Activated CD8-positive, alpha-beta memory T cell treated with anti-CD3 and anti-CD28 coated beads for 1 hour (primary cell): ENCODE results near the gene PRLR.
"Not testable (repeated sequence)": the region's sequence is repeated elsewhere in the genome, so short reads cannot be mapped to it uniquely, and the experiment has no call there.

ENCODE experiments used
- DNase-seq, 2 donors: peaks; one replicate each; pipeline ENCODE4 v3.0.0-alpha.2; 2020; ENCODE audit warnings: low read depth in 1 of 2; ENCODE audit errors: extremely low read depth in 1 of 2

The PRLR gene

DNA sequence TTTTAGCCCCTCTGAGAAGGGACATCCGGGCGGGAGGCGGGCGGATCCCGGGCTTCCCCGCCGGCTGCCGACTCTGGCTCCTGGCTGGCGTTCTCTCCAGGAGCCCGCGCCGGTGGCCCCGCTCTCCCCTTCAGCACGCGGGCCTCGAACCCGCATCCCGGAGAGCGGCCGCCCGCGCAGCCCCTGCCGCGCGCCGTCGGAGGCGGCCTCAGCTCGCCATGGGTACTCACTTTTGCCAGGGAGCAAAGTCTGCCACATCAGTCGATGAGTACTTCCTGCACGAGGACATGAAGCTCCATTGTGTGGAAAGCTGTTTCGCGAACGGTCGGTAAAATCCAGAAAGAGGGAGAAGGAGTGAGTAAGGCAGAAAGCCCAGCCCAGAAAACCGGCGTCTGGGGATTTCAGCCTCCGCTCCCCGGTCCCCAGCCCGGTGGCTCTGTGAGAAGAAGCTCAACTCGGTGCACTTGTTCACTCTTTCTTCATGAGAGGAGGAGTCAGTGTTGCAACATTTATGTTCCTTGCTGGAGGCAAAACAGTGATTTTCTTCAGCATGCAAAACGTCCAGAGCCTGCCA, at the start of gene PRLR:
Gene PRLR, minus strand, starts transcription at position 450 of the 574 bp plus-strand sequence. CDS start 140,867 bp downstream, outside the sequence.
- DNase-seq = no peak

DNA sequence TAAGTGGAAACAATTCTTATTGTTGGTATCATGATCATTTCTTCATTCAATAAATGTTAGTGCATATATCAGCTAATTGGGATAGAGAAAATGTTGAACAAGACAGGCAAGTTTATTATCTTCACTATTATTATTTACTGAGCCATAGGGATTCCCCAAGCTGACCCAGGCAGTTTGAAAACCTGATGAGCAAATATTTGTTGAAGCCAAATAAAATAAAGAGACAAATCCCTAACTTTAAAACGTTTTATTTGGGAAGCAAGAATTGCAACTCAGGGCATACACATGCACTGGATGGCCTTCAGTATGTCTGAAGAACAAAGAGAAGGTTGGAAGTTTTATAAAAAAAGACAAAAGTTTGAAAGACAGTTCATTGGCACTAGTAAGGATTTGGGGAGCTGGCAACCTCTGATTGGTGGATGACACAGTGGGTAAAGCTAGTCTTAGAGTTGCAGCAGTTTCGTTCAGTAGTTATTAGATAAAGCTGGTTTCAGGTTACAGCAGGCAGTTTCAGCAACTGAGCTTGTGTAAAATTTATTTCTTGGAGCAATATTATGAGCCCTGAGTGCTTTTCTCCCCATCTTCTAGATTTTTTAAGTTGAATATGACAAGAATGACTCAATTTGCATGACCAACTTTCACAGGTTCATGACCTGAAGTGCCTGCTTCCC, 44.7 kb upstream of the PRLR start:
- no peak for DNase-seq

DNA sequence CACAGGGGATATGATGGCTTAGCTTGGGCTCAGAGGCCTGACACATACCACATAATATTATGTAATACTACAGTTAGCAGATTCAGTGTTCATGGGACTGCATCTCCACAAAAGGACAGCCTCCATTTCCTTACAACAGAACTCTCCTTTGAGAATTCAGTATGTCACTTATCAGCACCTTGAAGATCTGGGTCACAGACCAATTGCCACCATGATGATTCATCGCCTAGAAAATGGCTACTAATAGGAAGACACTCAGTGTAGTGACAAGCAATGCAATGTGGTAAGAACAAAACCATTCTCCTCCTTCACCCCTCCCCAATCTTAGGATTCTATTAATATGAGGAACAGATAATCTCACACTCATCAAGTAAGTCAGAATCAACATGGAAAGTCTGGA, 38.7 kb upstream of the PRLR start:
- no peak for DNase-seq

- DNase-seq = no peak
Measured at GRCh38 chr5:35266276-35266675, 36.0 kb upstream of the PRLR start.

- DNase-seq = no peak
Measured at GRCh38 chr5:35264509-35264908, 34.2 kb upstream of the PRLR start.

- DNase-seq = no peak
Measured at GRCh38 chr5:35263266-35263877, 33.1 kb upstream of the PRLR start.

DNA sequence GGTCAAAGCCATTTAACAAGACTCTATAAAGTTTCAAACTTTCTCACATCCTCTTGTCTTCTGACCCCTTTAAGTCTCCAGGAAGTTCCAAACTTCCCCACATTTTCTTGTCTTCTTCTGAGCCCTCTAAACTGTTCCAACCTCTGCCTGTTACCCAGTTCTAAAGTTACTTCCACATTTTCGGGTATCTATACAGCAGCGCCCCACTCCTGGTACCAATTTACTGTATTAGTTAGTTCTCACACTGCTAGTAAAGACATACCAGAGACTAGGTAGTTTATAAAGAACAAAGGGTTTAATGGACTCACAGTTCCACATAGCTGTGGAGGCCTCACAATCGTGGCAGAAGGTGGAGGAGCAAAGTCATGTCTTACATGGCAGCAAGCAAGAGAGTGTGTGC, 23.3 kb upstream of the PRLR start:
- no peak for DNase-seq

DNA sequence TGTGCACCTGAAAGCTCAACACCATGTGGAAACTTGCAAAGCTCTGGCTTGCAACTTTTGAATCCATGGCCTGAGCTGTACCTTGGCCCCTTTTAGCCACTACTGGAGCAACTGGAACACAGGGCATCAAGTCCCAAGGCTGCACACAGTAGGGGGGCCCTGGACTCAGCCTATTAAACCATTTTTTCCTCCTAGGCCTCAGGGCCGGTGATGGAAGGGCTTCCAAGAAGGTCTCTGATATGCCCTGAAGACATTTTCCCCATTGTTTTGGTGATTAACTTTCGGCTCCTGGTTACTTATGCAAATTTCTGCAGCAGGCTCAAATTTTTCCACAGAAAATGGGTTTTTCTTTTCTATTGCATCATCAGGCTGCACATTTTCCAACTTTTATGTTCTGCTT, 22.7 kb upstream of the PRLR start:
- no peak for DNase-seq

DNA sequence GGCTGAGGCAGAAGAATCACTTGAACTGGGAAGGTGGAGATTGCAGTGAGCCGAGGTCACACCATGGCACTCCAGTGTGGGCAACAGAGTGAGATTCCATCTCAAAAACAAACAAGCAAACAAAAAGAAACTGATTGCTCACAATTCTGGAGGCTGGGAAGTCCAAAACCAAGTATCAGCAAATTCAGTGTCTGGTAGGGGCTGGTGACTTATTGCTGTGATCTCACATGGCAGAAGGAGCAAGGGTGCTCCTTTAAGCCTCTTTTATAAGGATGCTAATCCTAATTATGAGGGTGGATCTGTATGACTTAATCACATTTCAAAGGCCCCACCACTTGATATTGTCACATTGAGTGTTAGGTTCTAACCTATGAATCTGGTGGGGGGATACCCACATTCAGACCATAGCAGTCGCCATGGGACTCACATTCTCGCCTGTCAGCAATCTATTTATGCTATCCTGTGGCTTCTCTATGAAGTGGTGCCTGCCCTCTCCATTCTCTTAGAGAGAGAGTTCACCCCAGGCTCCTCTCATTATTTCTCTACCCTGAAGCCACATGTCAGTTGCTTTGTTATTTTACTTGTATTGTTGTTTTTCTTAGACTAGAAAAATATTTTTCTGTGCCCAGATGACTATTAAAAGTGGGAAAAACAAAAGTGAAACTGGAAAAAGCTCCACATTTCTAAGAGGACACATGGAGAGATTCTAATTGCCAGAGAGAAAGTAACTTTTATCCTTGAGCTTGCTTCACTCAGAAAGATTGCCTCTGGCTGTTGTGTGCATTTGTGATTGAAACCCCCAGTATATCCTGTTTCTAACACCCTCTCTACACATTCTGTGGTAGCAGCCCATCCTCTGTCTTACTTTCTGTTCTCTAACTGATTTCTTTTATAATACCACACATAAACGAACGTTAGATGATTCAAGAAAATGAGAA, 18.8 kb upstream of the PRLR start:
- DNase-seq = no peak

DNA sequence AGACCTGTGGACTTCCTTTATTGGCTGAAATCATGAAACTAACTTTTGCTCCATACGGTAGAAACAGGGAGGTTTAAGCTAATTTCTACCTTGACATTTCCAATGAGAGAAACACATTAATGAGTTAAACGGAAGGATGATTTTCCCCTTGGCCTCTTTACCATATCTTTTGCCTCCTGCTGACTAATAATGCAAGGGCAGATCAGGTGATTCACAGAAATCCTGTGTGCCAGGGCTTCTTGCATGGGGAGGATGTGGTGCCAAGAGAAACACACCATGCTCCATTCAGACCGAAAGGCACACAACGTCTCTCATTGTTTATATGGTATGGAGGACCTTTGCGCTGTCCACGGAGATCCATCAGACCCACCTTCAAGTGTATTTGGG, 17.4 kb upstream of the PRLR start:
- DNase-seq = no peak

DNA sequence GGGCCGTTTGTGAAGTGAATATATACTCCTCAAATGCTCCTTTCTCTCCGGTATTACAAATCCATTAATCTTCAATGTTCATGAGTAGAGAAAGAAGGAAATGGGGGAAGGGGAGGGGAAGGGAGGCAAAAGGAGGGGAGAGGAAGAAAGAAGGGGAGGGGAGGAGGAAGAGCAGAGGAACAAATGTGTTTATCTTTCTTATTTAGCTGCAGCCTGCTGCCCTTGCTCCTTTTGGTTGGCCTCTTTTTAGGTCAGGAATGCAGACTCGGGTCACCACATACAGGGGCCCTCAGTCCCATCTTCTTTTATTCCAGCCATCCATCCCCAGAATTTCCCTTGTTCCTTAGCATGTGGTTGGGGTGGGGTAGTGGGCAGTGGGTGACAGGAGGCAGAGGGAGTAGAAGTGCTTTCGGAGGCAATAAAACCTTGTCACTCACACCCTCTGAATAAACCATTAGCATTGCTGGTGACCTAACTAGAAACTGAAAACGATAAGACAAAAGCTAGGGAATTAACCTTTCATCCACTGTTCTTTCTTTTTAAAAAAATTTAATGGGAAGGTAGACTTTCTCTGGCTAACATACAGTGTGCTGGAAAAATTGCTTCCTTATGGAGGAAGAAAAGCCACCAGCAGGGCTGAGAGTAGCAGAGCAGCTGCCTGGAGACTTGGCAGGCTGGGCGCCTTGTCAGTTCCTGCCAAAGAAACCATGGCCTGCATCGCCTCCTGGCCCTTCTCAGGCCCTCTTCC, 16.8 kb upstream of the PRLR start:
- no peak for DNase-seq

DNA sequence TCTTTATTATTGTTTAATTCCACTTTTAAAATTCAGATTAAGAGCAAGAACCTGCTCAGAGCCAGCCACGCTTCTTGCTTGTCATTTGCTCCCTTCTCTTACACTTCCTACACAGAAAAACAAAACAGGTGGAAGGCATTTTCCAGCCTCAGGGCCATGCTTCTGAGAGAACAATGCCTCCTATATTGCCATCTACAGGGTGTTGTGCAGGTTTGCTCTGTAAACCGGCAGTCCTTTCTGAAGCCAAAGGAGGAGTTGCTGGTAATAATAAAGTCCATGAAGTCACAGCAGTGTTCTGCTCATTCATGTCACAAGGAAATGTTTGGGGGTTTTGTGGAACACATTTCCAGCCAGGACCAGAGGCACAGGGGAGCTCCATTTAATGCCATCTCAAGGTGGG, 16.1 kb upstream of the PRLR start:
- DNase-seq = no peak

DNA sequence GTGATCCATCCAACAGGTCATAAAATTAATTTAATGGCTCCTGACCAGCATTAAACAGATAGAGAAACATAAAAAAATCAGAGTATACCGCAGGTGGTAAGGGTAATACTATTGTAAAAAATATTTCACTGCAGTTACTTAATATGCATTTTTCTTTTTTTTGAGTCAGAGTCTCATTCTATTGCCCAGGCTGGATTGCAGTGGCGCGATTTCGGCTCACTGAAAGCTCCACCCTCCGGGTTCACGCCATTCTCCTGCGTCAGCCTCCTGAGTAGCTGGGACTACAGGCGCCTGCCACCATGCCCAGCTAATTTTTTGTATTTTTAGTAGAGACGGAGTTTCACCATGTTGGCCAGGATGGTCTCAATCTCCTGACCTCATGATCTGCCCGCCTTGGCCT, 15.1 kb upstream of the PRLR start:
- not testable (repeated sequence) for DNase-seq

GRCh38 chr5:35244171-35244570, 13.9 kb upstream of the PRLR start:
- DNase-seq = no peak

DNA sequence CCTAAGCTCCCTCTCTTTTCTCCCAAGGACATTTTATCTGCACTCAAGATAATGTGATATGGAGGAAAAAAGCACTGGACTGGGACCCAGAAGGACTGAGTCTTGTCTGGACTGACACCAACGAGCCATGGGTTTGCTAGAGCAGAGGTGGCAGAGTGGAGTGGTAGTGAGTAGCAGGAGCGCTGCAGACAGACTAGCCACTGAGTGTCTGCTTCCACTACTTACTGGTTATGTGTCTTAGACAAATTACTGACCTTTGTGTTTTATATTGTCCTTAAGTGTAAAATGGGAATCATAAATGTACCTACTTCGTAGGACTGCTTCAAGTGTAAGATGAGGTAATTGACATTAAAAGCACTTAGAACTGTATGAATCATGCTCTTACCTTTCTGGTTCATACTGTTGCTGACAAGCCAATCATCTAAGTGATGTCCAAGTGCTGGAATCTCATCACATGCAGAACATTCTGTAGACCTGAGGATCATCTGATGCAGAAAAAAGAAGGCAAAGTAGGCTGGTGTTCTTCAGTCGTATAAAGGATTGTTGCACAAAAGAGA, 12.5 kb upstream of the PRLR start:
- no peak for DNase-seq

GRCh38 chr5:35240892-35241291, 10.6 kb upstream of the PRLR start:
- DNase-seq = no peak

- DNase-seq = no peak
Measured at GRCh38 chr5:35239911-35240610, 9.8 kb upstream of the PRLR start.

DNA sequence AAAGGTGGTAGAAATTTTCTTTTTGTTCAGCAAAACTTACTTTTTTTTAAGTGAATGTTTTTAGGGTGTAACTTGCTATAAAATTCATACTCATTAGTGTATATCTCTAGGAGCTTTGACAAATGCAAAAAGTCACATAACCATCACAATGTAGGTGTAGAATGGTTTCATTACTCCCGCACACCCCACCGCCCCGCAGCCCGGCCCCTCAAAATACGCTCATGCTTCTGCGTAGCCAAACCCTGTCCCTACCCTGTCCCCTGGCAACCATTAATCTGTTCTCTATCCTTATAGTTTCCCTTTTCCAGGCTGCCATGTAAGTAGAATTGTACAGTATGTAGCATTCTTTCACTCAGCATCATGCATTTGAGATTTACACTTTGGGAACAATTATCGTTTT, 9.2 kb upstream of the PRLR start:
- no peak for DNase-seq

DNA sequence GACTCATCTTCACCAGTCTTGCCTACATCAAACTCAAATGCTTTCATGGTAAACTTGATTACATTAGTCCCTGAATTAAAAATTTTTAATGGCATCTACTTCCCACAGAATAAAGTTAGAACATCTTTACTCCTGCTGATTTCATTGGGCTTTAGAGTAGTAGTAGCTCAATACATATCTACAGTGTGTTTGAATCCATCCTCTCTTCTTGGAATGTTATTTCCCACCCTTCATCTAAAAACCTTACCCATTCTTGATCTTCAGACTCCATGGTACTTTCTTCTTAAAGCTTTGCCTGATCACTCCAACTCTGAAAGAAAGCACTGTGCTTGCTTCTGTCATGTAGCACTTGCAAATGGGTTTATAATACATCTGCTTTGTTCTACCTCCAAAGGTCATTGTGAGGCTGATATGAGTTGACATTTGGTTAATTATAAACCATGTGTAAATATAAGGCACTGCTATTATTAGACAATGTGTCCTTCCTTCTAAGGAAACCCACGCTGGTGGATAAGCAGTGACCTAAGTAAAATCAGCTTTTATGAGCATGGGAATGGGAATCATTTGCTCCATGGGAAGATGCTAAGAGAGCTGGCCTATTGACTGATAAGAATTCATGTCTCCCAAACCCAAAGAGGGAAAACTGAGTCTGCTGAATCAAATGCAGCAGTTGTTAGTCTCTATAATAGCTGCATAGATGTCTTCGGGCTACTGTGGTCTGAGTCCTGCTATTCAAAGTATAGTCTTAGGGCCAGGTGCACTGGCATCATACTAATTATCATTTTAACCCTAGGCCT, 7.5 kb upstream of the PRLR start:
- no peak for DNase-seq
